GM18951 (cell line): ENCODE results near the gene SLAIN1.
A peak's percentile ranks its signal among the peaks of the same experiment; 100 is the strongest.

Source experiments
- POLR2A ChIP-seq: IDR thresholded peaks from 4 replicates; pipeline ENCODE4 v1.6.1; 2011; ENCODE audit warnings: mild to moderate bottlenecking; ENCODE audit not compliant: insufficient read length, insufficient read depth; ENCODE audit errors: extremely low read depth
- in situ Hi-C: fragments of 300-500 bp; cut with MboI; formaldehyde crosslinking; loops from one replicate; pipeline ENCODE4 v1.12.0; 2022; ENCODE audit warnings: low sequenced_read_pairs, mixed read lengths, inconsistent platforms; ENCODE audit not compliant: unreplicated experiment

The SLAIN1 gene

DNA sequence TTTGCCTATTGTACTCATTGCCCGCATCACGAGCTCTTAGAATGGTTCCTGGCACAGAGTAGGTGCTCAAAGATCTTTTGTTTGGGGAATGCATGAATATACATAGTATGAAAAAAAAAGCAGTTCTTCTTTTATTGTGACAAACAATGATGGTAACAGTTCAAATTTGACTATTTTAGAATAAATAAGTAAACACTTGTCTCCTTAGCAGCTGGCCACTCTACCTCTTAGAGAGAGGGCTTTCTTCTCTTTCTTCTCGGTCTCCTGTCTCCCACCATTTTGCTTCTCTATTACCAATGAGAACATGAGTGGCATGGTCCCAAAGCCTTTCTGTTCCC, 639 bp upstream of the SLAIN1 start:
- no peak for TF ChIP-seq POLR2A
- in situ Hi-C loops: no loop called here

DNA sequence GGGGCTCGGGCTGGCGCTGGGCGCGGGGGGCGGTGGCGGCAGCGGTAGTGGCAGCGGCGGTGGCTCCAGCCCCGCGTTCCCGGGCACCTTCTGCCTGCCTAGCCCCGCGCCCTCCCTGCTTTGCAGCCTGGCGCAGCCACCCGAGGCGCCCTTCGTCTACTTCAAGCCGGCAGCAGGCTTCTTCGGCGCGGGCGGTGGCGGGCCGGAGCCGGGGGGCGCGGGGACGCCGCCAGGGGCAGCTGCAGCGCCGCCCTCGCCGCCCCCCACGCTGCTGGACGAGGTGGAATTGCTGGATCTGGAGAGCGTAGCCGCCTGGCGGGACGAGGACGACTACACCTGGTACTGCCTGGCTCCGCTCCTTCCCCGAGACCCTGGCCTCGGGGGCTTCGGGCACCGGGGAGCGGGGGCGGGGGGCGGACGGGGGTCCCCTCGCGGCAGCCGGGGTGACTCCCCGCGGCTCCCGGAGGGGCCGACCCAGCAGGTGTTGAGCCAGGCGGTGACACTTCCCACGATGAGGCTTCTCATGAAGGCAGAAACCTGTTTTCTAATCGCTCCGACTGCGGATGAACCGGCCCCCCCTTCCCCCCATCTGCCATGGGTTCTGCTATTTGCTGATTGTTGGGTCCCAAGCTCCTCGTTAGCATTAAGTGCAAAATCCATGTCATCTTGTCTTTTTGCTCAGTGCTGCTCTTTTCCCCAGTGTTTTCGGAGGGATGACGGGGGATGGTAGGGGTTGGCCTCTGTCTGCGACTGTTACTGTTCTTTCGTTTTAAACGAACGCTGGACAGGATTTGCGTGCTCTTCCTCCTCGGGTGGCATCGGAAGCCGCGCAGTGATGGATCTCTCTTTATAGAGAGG, 943 bp downstream of the SLAIN1 start:
- in situ Hi-C loops: no loop called here
- peak; percentile 30 for TF ChIP-seq POLR2A

- in situ Hi-C loops: no loop called here
- TF ChIP-seq POLR2A: no peak
Measured at GRCh38 chr13:77699059-77699680, 1.7 kb downstream of the SLAIN1 start.

GRCh38 chr13:77701305-77701704, 3.8 kb downstream of the SLAIN1 start:
- in situ Hi-C loops: no loop called here
- no peak for TF ChIP-seq POLR2A

GRCh38 chr13:77702366-77702765, 4.9 kb downstream of the SLAIN1 start:
- in situ Hi-C loops: no loop called here

DNA sequence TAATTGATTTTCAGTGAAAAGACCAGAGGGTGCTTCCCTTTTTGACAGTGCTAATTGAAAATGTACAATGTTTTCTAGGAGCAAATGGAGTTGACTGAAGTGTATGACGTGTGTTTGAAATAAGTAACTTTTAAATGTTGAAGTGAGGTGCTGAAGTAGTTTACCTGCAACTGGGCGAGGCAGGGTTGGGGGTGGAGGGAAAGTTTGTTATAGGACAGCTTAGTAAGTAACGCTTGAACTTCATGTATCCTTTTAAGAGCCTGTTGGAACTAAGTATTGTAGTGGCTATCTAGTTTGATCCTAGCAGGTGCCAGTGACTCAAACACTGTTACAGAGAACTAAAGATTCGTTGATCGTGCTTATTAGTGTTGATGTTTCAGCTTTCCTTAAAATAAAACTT, 5.9 kb downstream of the SLAIN1 start:
- no peak for TF ChIP-seq POLR2A
- in situ Hi-C loops: no loop called here

More at GRCh38 chr13:77702366-77702765, 4.9 kb downstream of the SLAIN1 start:
- no peak for TF ChIP-seq POLR2A

DNA sequence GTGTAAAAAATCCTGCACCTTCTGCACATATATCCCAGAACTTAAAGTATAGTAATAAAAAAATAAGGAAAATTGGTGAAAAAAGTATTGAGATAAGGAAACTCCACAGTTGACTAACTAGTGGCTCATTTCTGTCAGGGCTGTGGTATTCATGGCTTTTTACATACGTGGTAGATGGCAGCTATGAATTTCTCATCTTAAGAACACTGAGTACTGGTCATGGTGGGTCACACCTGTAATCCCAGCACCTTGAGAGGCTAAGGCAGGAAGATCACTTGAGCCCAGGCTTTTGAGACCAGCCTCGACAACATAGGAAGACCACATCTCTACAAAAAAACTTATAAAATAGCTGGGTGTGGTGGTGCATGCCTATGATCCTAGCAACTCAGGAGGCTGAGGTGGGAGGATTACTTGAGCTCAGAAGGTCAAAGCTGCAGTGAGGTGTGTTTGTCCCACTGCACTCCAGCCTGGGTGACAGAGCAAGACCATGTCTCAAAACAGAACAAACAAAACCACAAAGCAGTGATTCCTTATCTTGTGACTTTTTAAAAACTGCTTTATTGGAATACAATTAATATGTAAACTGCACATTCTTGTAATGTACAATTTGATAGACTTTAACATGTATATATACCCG, 16.8 kb downstream of the SLAIN1 start:
- no peak for TF ChIP-seq POLR2A
- in situ Hi-C loops: no loop called here

GRCh38 chr13:77715233-77715891, 17.9 kb downstream of the SLAIN1 start:
- TF ChIP-seq POLR2A: no peak
- in situ Hi-C loops: no loop called here

- in situ Hi-C loops: no loop called here
- TF ChIP-seq POLR2A: no peak
Measured at GRCh38 chr13:77716692-77717091, 19.2 kb downstream of the SLAIN1 start.

DNA sequence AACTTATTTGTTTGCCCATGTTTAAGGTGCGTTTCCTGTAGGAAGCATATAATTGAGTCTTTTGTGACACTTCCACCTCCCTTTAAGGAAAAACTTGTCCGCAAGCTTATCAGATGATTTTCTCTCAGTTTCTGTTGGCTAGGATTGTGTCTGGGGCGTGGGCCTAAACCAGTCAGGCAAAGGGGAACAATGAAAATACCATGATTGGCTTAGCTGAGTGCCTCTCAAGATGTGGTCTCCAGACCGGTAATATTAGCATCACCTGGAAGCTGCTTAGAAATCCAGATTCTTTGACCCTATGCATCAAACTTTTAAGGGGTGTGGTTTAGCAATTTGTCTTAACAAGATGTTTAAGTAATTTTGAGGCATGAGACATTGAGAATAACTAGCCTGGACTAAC, 20.0 kb downstream of the SLAIN1 start:
- no peak for TF ChIP-seq POLR2A
- in situ Hi-C loops: no loop called here

DNA sequence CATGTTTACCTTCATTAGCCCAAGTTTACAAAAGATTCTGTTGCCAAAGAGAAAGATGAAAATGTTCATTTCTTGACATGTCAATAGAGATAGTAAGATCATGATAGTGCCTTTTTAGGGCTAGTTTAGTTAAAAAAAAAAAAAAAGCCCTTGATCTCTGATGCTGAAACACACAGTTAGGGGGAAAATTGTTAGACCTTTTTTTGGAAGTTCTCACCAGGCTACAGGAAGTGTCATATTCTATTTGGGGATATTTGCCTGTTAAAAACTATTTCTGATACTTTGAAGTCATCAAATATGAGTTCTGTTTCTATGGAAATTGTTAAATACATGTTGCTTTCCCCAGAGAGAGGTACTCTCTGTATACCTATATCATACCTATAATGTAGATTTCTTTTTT, 21.6 kb downstream of the SLAIN1 start:
- no peak for TF ChIP-seq POLR2A
- in situ Hi-C loops: no loop called here

DNA sequence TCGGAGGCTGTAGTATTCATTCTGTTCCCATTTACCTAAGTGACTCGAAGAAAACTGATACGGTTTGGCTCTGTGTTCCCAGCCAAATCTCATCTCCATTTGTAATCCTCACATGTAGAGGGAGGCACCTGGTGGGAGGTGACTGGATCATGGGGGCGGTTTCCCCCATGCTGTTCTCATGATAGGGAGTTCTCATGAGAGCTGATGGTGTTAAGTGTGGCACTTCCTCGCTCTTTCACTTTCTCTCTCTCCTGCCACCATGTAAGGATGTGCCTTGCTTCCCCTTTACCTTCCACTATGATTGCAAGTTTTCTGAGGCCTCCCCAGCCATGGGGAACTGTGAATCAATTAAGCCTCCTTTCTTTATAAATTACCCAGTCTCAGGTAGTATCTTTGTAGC, 23.5 kb downstream of the SLAIN1 start:
- no peak for TF ChIP-seq POLR2A
- in situ Hi-C loops: no loop called here

DNA sequence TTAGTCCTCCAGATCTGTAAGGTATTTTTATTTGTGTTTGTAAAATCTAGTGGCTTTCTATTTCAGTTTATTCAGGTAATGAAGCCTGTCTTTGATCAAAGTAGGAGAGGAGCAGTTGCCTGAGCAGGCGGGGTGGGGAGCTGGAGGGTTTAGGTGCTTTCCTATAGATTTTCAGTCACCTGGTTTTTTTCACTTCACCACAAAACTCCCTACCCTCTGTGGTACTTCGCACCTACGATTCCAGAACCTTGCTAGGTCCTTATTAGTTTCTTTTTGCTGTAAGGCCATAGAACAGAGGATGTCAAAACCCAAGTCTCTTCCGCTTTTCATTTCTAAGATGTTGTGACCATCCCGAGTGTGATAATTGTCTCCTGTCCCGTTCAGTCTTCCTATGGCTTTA, 26.6 kb downstream of the SLAIN1 start:
- in situ Hi-C loops: no loop called here
- TF ChIP-seq POLR2A: no peak
